Kidney capillary endothelial cell (primary cell): ENCODE results near the gene IRAK4.

Source experiments
- DNase-seq: peaks from one replicate; pipeline ENCODE4 v3.0.0-alpha.2; 2018; ENCODE audit warnings: low spot score

IRAK4 gene

GRCh38 chr12:43836475-43836989 lies 77.8 kb downstream of the IRAK4 start:
- peak; percentile 59 for DNase-seq
